Measurements from ENCODE around the gene ADAMTS8. TPM values are rescaled to one million over a fixed set of nuclear protein-coding genes. Genes with fewer than 3 reads are reported as not detected.

The ADAMTS8 gene
- total RNA-seq, 6 experiments from 2014 or later = 0.11 TPM; not detected in 5

- intact Hi-C loops (cut with DNase I) = loop anchor here in 1 of 2 donors (5.0 to 10.0 kb wide), 2 partner anchors 213 to 435 kb away; no protein-coding TSS in a partner anchor
- Histone ChIP-seq H3K36me3 (no peaks in the 10 kb centered on the region), H3K27me3 (peaks cover 6 to 13% of the 10 kb centered on the region in 2 donors), H3K9me3 (no peaks in the 10 kb centered on the region), H3K4me1 (peaks cover 0 to 12% (median 2%) of the 10 kb centered on the region in 4 donors), H3K4me3 (peak overlapping the region in 1 of 3 donors; percentile 27), H3K27ac (no peak overlapping the region)
- TF ChIP-seq CTCF (IDR thresholded peaks at IDR 0.05) (no peak), POLR2A (IDR thresholded peaks at IDR 0.05) (no peak)
- ATAC-seq = no peak
- DNase-seq = no peak
- 0% methylated on average over 10 of the region's 84 CpGs for WGBS (ENCODE audit: insufficient coverage, low coverage, low lambda C conversion rate, missing lambda C conversion rate)
These were observed 661 bp downstream of the ADAMTS8 start for GRCh38 chr11:130427581-130428315.

- ATAC-seq = peak; percentile 36 to 57 (median 52)
- H3K9me3 ChIP-seq = no peaks in the 10 kb centered on the region
- TF ChIP-seq CTCF (IDR thresholded peaks at IDR 0.05) (no peak), POLR2A (IDR thresholded peaks at IDR 0.05) (no peak)
- no peaks in the 10 kb centered on the region for H3K36me3 ChIP-seq
- WGBS (ENCODE audit: insufficient coverage, low coverage, low lambda C conversion rate, missing lambda C conversion rate) = 20% methylated on average over 17 of the region's 18 CpGs
- DNase-seq = peak in 1 of 3 donors; percentile 65
- intact Hi-C loops (cut with DNase I) = loop anchor here in 1 of 2 donors (5.0 to 10.0 kb wide), 2 partner anchors 212 to 435 kb away; no protein-coding TSS in a partner anchor
- peaks cover 0 to 12% (median 2%) of the 10 kb centered on the region in 4 donors for H3K4me1 ChIP-seq
- H3K4me3 ChIP-seq = no peak overlapping the region
- H3K27me3 ChIP-seq = peaks cover 6 to 13% of the 10 kb centered on the region in 2 donors
- H3K27ac ChIP-seq = no peak overlapping the region
These were observed 1.5 kb downstream of the ADAMTS8 start for GRCh38 chr11:130426837-130427341.

- Histone ChIP-seq H3K4me1 (peaks cover 0 to 12% (median 2%) of the 10 kb centered on the region in 4 donors), H3K27me3 (peaks cover 6 to 13% of the 10 kb centered on the region in 2 donors), H3K27ac (no peak overlapping the region), H3K36me3 (no peaks in the 10 kb centered on the region), H3K4me3 (no peak overlapping the region), H3K9me3 (no peaks in the 10 kb centered on the region)
- intact Hi-C loops (cut with DNase I) = loop anchor here in 1 of 2 donors (5.0 to 10.0 kb wide), 2 partner anchors 212 to 436 kb away; no protein-coding TSS in a partner anchor
- DNase-seq (no peak), ATAC-seq (no peak)
- WGBS (ENCODE audit: insufficient coverage, low coverage, low lambda C conversion rate, missing lambda C conversion rate) = 23% methylated on average over 2 of the region's 5 CpGs
- no peak for TF ChIP-seq POLR2A (IDR thresholded peaks at IDR 0.05)
These were observed 2.1 kb downstream of the ADAMTS8 start for GRCh38 chr11:130426223-130426836.

GRCh38 chr11:130425156-130425555 is 3.3 kb downstream of the ADAMTS8 start:
- Histone ChIP-seq H3K27ac (no peak overlapping the region), H3K4me1 (peaks cover 0 to 15% (median 2%) of the 10 kb centered on the region in 4 donors), H3K27me3 (peaks cover 6 to 12% of the 10 kb centered on the region in 2 donors), H3K9me3 (no peaks in the 10 kb centered on the region), H3K4me3 (no peak overlapping the region), H3K36me3 (no peaks in the 10 kb centered on the region)
- WGBS (ENCODE audit: insufficient coverage, low coverage, low lambda C conversion rate, missing lambda C conversion rate) = 88% methylated on average over 2 of the region's 8 CpGs
- DNase-seq = no peak
- intact Hi-C loops (cut with DNase I) = loop anchor here in 1 of 2 donors (5.0 to 10.0 kb wide), 2 partner anchors 210 to 437 kb away; no protein-coding TSS in a partner anchor
- no peak for ATAC-seq
- no peak for TF ChIP-seq CTCF (IDR thresholded peaks at IDR 0.05)
- TF ChIP-seq POLR2A (IDR thresholded peaks at IDR 0.05) = no peak

Measured in right lobe of liver (tissue), 6 donors.